Esophagus squamous epithelium (tissue), 5 donors: Measurements from ENCODE around the gene PAX9. TPM values are rescaled to one million over a fixed set of nuclear protein-coding genes. Genes with fewer than 3 reads are reported as not detected.
A peak's percentile ranks its signal among the peaks of the same experiment; 100 is the strongest.
"Not testable (repeated sequence)": the region's sequence is repeated elsewhere in the genome, so short reads cannot be mapped to it uniquely, and the experiment has no call there.

Experiments used
- DNase-seq: peaks from one replicate; lab custom pipeline; 2025; lab: John Stamatoyannopoulos, UW
- H3K27ac ChIP-seq, 4 donors: fragments of 200-600 bp; sonication (generic); one replicate each; pipeline ENCODE4 v1.5.1; 2016 to 2019; ENCODE audit warnings: mild to moderate bottlenecking in 1 of 4
- H3K27me3 ChIP-seq, 4 donors: fragments of 200-600 bp; sonication (generic); 1 replicate in 3 of 4; 2 replicates in 1 of 4; pipeline versions ENCODE4 v1.5.1 to v1.6.0; 2017 to 2021; ENCODE audit warnings: antibody characterized with exemption in 1 of 4
- H3K36me3 ChIP-seq, 3 donors: fragments of 200-600 bp; sonication (generic); one replicate each; pipeline ENCODE4 v1.5.1; 2016 to 2019
- H3K4me1 ChIP-seq, 3 donors: fragments of 200-600 bp; sonication (generic); one replicate each; pipeline ENCODE4 v1.5.1; 2017 to 2019
- H3K4me3 ChIP-seq, 4 donors: fragments of 200-600 bp; sonication (generic); 1 replicate in 3 of 4; 2 replicates in 1 of 4; pipeline ENCODE4 v1.5.1; 2016 to 2019; ENCODE audit warnings: mild to moderate bottlenecking in 2 of 4, moderate library complexity in 1 of 4
- H3K9me3 ChIP-seq, 3 donors: fragments of 200-600 bp; sonication (generic); one replicate each; pipeline ENCODE4 v1.5.1; 2016 to 2019
- CTCF ChIP-seq, 6 experiments: fragments of 450-650 bp in 4 of 6; fragments of 200-600 bp in 2 of 6; sonication (generic) in 2 of 6; IDR thresholded peaks; one replicate each; pipeline ENCODE4 v1.5.1; 2016 to 2019; ENCODE audit warnings: antibody characterized with exemption in 6 of 6, mild to moderate bottlenecking in 4 of 6, moderate library complexity in 4 of 6
- POLR2A ChIP-seq, 4 donors: fragments of 450-650 bp; IDR thresholded peaks; one replicate each; pipeline ENCODE4 v1.6.1; 2017; ENCODE audit warnings: antibody characterized with exemption in 4 of 4, mild to moderate bottlenecking in 4 of 4, moderate library complexity in 3 of 4
- WGBS, 2 donors: methylation state at CpG; one replicate each; pipeline ENCODE4 v1.1.5; 2018; 5-methylcytosine and 5-hydroxymethylcytosine counted together
- intact Hi-C: fragments of 100-400 bp; cut with DNase I; formaldehyde crosslinking; loops from one replicate; pipeline ENCODE4 v1.15.0; 2022
- total RNA-seq, 4 donors: library from RNA; depleted of rRNA; stranded (reverse); fragments of >200 nt; gene quantifications; one replicate each; pipeline ENCODE4 v1.1.0, GENCODE V29; 2016
- donor health status: DM: yes; HTN: yes; CAD: no.

The PAX9 gene
- total RNA-seq, 4 donors from 2014 or later = 70.1 to 152 (median 100) TPM

- TF ChIP-seq POLR2A (IDR thresholded peaks at IDR 0.05) (no peak), CTCF (IDR thresholded peaks at IDR 0.05) (no peak)
- DNase-seq = no peak
- intact Hi-C loops = no loop called here
- no peak overlapping the region for H3K4me3 ChIP-seq
- H3K4me1 ChIP-seq = peaks cover 4 to 83% (median 9%) of the 10 kb centered on the region in 3 donors
- no peaks in the 10 kb centered on the region for H3K27me3 ChIP-seq
- WGBS, 2 donors = 91 to 97% methylated on average over 4 of the region's 4 CpGs
- peaks cover 0 to 20% (median 0%) of the 10 kb centered on the region in 3 donors for H3K36me3 ChIP-seq
- H3K9me3 ChIP-seq = no peaks in the 10 kb centered on the region
- peak overlapping the region in 2 of 4 donors; percentile 31 to 66 for H3K27ac ChIP-seq
These were observed 20.7 kb downstream of the PAX9 start for GRCh38 chr14:36682338-36682737.

- Histone ChIP-seq H3K4me3 (no peak overlapping the region), H3K36me3 (peaks cover 0 to 12% (median 0%) of the 10 kb centered on the region in 3 donors), H3K27me3 (no peaks in the 10 kb centered on the region), H3K27ac (peak overlapping the region in 2 of 4 donors; percentile 55 to 66), H3K9me3 (no peaks in the 10 kb centered on the region), H3K4me1 (peaks cover 4 to 87% (median 9%) of the 10 kb centered on the region in 3 donors)
- WGBS, 2 donors = 34 to 57% methylated on average over 8 to 9 of the region's 9 CpGs
- no peak for DNase-seq
- intact Hi-C loops = no loop called here
- TF ChIP-seq CTCF (IDR thresholded peaks at IDR 0.05) (no peak), POLR2A (IDR thresholded peaks at IDR 0.05) (no peak)
These were observed 21.5 kb downstream of the PAX9 start for GRCh38 chr14:36683083-36683724.

GRCh38 chr14:36684946-36685345 is 23.3 kb downstream of the PAX9 start:
- DNase-seq = no peak
- Histone ChIP-seq H3K9me3 (no peaks in the 10 kb centered on the region), H3K36me3 (no peaks in the 10 kb centered on the region), H3K4me3 (no peak overlapping the region), H3K27ac (peak overlapping the region in 1 of 4 donors; percentile 51), H3K27me3 (no peaks in the 10 kb centered on the region), H3K4me1 (peaks cover 4 to 98% (median 9%) of the 10 kb centered on the region in 3 donors)
- WGBS, 2 donors = 95 to 96% methylated on average over 3 of the region's 3 CpGs
- intact Hi-C loops = no loop called here
- TF ChIP-seq CTCF (IDR thresholded peaks at IDR 0.05) (no peak), POLR2A (IDR thresholded peaks at IDR 0.05) (no peak)

- Histone ChIP-seq H3K27me3 (no peaks in the 10 kb centered on the region), H3K27ac (peak overlapping the region in 3 of 4 donors; percentile 6 to 38 (median 29)), H3K36me3 (no peaks in the 10 kb centered on the region), H3K4me1 (peaks cover 0 to 53% (median 5%) of the 10 kb centered on the region in 3 donors), H3K4me3 (no peak overlapping the region), H3K9me3 (no peaks in the 10 kb centered on the region)
- TF ChIP-seq CTCF (IDR thresholded peaks at IDR 0.05) (no peak), POLR2A (IDR thresholded peaks at IDR 0.05) (no peak)
- intact Hi-C loops = no loop called here
- 0 to 21% methylated on average over 1 of the region's 1 CpG for WGBS, 2 donors
- no peak for DNase-seq
These were observed 28.8 kb downstream of the PAX9 start for GRCh38 chr14:36690311-36691040.

- DNase-seq, intact Hi-C loops, H3K9me3 ChIP-seq, H3K27ac ChIP-seq, H3K4me1 ChIP-seq, H3K4me3 ChIP-seq, H3K36me3 ChIP-seq, H3K27me3 ChIP-seq: not testable (repeated sequence)
- 66 to 94% methylated on average over 3 of the region's 7 CpGs for WGBS, 2 donors
These were observed 37.8 kb downstream of the PAX9 start for GRCh38 chr14:36699420-36699819.
